Measurements from ENCODE around the gene NRG2.

GRCh38 chr5:139985290-139985689, 57.8 kb downstream of the NRG2 start:
- TF ChIP-seq POLR2A (IDR thresholded peaks at IDR 0.05; ENCODE audit: borderline replicate concordance, extremely low read depth, insufficient read depth, insufficient read length): no peak
- no peak for TF ChIP-seq EZH2phosphoT487 (IDR thresholded peaks at IDR 0.05; ENCODE audit: borderline replicate concordance)
- TF ChIP-seq REST (IDR thresholded peaks at IDR 0.05; ENCODE audit: low read depth): no peak
- TF ChIP-seq ZNF274 (IDR thresholded peaks at IDR 0.05; ENCODE audit: low read depth, low read length): no peak
- TF ChIP-seq YY1 (IDR thresholded peaks at IDR 0.05; ENCODE audit: extremely low read depth, insufficient replicate concordance, low read depth, low read length): no peak
- no peak for TF ChIP-seq CTCF (IDR thresholded peaks at IDR 0.05 in 2 of 3, conservative IDR thresholded peaks at IDR 0.05 in 1 of 3; ENCODE audit: borderline replicate concordance in 1 of 3, insufficient read depth in 1 of 3, low read depth in 2 of 3, low read length in 2 of 3)
- TF ChIP-seq RAD21 (IDR thresholded peaks at IDR 0.05; ENCODE audit: low read depth): no peak
- TF ChIP-seq POLR2AphosphoS5 (IDR thresholded peaks at IDR 0.05; ENCODE audit: low read depth, low read length): no peak
- TF ChIP-seq ZFX (IDR thresholded peaks at IDR 0.05): no peak
